Activated naive CD4-positive, alpha-beta T cell (primary cell): ENCODE measurements around the gene KSR2.

Experiments
- DNase-seq, 4 experiments: peaks; one replicate each; lab custom pipeline; 2025; lab: John Stamatoyannopoulos, UW

The KSR2 gene

DNA sequence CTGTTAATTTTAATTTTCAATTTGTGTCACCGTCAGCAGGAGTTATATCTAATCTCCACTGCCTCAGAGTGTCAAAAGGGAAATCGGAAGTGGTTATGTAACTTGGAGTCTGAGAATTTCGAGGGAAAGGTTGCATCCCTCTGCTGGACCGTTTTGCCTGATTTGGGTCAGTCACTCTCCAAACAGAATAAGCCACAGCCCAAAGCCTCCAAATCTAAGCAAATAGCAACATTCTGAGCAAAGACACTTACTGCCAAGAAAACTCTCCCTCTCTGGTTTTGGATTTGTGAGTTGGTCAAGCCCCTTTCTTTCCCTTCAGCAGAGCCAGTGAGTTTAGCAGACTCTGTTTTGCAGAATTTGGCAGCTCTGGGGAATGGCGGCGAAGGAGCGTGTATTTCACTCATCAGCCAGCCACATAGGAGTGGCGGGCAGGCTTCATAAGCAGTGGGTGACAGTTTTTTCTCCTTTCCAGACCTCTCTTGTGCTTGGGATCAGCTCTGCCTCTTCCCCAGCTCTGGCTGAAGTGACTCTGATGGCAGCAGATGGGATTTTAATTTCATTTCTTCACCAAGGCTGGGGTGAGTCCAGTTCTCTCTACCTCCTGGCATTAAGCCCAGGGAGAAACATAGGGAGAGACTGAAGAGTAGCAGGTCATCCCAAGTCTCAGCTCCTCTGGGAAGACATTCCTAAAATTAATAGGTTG lies 388.6 kb downstream of the KSR2 start:
- DNase-seq, result no peak

DNA sequence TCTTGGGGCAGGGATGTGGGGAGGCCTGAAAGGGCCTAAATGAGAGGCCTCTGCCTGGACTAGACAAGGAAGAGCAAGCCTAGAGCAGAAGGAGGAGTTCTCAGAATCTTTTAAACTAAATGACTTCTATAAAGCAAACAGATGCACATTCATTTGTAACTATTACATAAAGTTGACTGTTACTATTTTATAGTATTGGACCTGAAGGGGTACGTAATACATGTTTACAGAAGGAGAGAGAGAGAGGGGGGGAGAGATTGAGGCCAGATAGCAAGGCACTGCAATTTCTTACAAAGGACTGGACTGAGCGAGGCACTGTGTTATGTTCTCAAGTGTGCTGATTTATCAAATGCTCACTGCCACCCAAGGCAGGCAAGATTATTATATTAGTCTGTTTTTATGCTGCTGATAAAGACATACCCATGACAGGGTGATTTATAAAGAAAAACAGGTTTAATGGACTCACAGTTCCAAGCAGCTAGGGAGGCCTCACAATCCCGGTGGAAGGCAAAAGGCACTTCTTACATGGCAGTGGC lies 391.6 kb downstream of the KSR2 start:
- no peak for DNase-seq

DNA sequence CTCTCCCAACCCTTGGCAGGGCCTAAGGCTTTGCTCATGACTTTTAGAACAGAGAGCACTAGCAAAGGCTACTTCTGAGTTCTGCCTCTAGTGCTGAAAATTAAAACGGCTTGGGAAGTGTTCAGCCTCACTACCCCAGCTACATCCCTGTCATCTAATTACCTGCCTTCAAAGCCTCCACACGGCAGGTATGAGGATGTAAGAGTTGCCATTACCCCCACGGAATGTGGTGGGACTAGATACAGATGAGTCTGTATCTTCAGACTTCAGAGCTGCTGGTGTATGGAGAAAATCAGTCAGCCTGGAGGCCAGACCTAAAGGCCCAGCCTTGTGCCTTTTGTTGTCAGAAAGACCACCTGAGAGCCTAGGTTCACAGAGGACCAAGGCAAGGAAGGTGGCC lies 392.7 kb downstream of the KSR2 start:
- DNase-seq, result no peak

DNA sequence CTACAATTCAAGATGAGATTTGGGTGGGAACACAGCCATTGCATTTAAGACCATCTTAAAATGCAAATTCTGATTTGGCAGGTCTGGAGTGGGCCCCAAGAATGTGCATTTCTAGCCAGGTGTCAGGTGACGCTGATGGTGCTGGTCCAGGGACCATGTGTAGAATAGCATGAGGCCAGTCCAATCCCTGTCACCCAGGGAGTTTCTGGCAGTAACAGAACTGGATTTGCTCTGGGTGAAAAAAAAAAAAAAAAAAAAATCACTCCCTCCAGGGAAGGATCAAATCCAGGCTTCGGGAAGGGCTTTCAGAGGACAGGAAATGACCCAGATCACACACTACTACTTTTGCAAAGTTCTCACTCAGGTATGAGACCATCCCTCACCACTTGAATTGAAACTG lies 394.1 kb downstream of the KSR2 start:
- no peak for DNase-seq

DNA sequence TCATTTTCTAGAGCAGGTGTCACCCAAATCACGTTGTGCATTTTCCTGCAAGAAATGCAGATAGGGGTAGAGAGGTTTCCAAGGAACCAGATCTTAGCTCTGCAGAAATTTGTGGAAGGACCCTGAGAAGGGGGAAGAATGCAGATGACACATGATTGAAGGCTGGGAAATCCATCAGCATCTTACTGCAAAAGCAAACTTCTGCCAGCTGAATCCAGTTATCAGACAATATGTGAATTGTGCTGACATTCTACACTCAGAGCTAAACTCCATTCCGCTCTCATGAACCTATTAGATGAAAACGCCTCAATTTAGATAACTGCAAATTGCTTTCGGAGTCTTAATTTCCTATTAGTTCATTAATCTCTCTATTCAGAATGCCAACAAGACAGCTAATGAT lies 396.0 kb downstream of the KSR2 start:
- no peak for DNase-seq

DNA sequence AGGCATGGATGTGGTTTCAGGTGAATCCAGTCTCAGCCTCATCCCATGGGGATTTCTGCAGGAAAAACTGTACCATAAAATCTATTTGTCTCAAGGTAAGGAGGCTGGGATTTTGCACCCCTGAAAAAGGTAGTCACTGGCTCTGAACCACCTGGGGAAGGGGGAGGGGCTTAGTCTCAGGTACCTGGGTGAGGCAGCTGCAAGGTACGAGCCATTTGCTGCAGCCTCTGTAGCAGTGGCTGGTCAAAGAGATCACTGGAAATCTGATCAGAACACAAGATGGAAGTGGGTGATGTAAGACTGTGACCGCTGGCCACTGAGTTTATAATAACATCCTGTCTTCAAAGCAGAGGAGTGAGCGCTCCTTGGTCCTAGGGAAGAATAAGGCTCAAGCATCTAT lies 397.5 kb downstream of the KSR2 start:
- DNase-seq, result no peak

DNA sequence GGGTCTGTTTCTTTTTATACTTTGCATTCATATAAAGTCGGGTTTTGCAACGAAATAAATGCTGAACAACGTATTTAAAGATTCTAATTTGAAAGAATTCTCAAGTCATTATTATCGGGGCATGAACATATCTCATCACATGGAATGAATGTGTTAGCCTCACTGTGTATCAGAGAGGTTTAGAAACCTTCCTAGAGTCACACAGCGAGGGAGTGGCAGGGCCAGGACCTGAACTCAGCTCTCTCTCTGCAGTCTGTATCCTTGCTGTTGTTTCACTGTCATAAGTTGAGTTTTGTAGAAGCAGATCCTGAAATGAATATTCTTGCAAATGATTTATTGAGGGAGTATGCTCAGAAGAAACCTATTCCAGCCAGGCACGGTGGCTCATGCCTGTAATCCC lies 398.2 kb downstream of the KSR2 start:
- no peak for DNase-seq

DNA sequence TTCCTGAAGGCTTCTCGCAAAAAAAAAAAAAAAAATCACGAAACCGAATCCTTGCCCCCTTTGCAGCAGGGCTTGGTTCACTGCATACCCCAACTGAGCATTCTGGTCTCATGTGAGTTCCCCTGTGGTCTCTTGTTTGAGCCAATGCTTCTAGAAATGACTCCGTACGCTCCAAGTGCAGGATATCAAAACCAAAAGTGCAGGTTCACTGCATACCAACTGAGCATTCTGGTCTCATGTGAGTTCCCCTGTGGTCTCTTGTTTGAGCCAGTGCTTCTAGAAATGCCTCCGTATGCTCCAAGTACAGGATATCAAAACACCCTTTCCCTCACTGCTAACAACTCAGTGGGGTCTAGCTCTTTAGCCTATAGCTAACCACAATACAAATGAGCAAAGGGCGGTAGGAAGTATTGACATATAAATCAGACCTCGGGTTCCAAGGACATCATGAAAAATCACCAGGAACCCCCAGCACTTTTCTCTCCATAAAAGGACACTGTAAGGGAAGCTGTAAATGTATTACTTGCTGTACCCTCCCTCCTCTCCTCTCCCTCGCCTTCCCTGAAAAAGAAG lies 401.1 kb downstream of the KSR2 start:
- DNase-seq, result no peak

DNA sequence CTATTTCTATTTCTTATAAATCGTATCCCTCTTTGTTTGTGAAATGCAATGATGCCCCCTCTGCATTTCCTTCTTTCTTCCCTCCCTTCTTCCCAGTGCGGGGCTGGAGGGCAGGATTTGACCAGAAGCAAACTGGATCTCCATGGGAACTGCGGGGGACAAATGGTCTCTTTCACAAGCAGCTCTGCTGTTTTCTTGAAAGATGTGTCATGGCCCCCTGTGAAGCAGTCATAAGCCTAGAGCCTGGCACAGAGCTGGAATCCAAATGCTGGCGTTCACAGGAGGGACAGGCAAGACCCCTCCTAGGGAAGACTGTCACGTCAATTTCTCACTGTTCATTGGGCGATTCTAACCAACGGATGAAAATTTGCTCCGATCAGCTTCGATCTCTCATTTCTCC lies 403.9 kb downstream of the KSR2 start:
- DNase-seq, result no peak

DNA sequence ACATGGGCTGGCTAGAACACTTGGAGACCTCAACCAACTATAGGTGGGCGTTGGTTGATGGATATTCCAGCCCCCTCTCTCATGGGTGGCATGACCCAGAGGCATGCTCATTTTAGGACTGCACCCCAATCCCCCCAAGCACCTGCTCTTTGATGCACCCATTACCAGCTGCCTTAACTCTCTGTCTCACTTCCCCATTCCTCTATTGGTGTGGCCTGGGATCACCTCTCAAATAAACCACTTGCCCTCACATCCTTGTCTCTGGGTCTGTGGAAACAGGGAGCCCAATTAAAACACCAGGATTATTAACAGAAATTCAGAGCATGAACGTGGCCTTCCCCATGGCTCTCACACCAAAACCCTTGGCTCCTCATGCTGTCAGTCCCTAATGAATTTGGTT lies 405.1 kb downstream of the KSR2 start:
- no peak for DNase-seq

DNA sequence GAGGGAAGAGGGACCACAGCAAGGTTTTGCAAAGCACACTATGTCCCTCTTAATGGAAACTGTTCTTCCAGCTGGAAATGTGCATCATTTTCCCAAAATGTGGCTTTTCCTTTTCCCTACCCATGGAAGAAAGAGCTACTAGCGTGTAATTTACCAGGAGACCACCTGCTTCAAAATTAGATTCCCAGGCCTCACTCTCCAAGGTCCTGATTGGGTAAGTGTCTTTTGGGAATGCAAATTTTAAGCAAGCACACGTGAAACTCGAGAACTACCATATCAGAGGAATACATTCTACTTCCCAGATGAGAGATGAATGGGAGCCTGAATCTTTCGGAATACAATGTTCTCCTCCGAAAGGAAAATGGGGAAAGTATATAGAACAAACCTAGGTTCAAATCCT lies 405.8 kb downstream of the KSR2 start:
- DNase-seq, result no peak

DNA sequence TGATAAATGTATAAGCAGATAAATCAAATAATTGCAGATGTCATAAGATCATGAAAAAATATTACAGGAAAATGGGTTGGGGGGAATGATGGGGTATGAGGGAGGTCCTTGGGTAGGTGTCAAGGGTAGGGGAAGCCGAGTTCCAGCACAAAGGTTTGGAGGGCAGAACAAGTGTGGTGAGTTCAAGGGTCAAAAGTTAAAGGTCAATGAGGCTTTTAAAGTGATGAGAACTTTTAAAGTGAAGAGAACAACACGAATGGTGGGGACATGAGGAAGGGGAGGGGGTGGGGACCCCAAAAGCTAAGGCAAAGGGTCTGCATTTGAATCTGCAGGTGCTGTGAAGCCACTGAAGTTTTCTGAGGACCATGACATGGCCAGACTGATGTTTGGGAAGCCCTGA lies 406.8 kb downstream of the KSR2 start:
- no peak for DNase-seq

DNA sequence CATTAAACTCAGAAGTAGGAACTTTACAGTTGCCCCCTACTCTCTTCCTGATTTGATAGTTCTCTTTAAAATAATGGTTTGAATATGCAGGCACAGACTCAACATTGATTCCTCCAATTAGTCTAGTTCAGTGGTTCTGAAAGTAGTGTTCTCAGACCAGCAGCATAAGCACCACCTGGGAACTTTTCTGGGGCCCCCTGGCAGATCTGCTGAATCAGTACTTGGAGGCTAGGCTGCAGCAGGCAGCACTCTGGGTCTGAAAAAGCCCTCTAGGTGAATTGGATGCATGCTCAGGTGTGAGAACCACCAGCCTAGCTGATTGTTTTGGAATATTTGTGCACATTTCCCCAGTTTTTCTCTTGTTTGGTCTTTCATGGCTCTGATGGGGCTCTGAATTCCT lies 408.8 kb downstream of the KSR2 start:
- DNase-seq, result no peak

DNA sequence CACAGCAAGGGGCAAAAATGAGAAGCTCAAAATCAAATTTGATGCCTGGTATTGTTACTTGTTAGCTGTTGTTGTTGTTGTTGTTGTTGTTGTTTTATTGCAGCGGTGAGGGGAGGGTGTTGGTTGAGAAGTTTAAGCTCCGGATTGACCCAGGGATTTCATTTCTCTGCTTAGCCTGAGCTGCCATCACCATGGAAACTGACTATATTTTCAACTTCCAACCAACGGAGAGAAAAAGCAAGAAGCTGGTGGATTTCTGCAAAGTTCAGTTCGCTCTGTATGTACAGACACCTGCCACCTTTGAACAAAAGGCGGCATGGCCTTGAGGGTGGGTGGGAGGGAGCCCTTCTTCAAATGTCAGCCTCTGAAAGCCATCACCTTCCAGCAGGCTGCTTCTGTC lies 412.9 kb downstream of the KSR2 start:
- DNase-seq, result no peak

DNA sequence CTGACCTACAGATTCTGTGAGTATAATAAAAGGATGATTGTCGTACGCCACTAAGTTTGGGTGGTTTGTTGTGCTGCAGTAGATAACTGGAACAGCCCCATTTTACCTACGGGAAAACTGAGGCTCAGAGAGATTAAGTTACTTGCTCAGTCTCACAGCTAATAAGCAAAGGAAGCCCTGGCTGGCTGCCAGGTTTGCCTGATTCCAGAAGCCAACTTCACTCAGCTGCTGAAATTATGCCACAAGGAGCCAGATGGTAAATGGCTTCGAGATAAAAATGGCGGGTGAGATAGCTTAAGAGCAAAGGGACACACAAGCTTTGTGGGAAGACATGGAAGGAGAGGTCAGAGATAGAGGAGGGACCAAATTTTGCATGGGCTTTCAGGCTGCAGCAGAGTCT lies 415.8 kb downstream of the KSR2 start:
- no peak for DNase-seq

DNA sequence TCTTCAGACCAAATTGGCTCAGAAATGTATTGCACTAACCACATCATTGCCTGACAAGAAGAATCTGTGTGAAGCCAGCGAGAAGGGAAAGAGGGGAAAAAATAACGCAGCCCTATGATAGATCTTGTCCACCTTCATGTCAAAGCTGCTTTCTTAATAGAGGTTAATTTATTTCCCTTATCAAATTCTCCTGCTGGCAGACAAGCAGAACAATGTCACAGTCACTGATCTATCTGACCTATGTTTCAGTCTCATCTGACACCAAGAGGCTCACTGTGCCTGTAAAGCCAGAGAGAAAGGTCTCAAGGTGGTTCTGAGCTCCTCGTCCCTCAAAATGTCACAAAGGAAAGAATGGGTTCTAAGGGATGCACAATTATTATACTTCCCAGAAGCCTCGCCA lies 417.1 kb downstream of the KSR2 start:
- DNase-seq, result no peak

DNA sequence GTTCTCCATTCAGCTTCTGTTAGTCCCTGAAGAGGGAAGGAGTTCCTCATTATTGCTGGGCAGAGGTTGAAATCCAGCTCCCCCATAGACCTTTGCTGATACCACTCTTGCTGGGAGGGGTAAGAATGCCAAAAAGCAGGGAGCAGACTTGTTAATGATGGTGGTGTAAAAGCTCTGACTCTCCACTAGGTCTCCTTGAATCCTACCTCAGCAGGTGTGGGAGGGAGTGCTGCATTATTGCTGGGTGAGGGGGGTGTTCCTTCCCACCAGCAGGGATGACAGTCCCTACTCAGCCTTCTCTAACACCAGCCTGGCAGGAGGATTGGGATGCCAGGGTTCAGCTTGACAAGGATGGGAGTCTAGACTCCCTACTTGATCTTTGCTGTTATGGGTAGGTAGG lies 421.6 kb downstream of the KSR2 start:
- DNase-seq, result no peak

DNA sequence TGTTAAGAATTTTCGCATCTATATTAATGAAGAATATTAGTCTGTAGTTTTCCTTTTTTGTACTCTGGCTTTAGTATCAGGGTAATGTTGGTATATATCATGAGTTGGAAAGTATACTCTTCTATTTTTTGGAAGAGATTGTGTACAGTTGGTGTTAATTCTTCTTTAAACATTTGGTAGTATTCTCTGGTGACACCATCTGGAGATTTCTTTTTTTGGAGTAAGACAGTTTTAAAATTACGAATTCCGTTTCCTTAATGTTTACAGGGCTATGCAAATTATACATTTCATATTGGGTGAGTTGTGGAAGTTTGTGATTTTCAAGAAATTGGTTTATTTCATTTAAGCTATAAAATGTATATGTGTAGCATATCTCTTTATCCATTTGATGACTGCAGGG lies 423.6 kb downstream of the KSR2 start:
- DNase-seq, result no peak

DNA sequence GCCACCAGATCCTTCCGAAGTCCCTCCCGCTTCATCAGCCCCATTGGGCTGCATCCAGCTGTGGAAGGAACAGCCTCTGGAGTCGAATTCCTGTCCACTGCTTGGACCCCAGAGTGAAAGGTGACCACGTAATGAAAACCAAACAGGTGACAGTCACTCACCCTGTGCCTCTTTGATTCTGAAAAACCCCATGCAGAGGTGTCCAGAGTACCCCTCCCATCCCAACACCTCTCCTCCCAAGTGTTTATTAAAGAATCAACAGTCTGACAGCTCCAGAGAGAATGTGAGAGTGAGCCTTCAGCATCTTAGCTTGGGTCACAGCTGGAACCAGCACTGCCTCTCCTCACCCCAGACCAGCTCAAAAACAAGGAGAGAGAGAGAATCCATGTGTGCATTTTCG lies 428.8 kb downstream of the KSR2 start:
- DNase-seq, result no peak

DNA sequence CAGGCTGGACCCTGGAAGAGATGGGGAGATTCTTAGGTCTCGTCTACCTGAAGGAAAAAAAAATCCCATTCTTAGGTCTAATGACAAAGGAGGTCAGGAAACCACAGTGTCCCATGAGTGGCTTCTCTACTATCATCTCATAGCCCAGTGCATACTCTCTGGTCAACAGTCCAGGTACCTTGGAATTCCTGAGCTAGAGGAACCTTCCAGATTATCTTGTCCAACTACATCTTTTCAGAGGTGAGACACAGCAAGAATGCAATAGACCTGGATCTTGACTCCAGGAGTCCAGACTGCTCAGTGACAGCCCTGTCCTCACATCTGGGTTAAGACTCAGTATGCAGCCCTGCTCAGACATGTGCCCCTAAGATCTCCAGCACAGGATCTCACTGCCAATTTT lies 429.9 kb downstream of the KSR2 start:
- no peak for DNase-seq

DNA sequence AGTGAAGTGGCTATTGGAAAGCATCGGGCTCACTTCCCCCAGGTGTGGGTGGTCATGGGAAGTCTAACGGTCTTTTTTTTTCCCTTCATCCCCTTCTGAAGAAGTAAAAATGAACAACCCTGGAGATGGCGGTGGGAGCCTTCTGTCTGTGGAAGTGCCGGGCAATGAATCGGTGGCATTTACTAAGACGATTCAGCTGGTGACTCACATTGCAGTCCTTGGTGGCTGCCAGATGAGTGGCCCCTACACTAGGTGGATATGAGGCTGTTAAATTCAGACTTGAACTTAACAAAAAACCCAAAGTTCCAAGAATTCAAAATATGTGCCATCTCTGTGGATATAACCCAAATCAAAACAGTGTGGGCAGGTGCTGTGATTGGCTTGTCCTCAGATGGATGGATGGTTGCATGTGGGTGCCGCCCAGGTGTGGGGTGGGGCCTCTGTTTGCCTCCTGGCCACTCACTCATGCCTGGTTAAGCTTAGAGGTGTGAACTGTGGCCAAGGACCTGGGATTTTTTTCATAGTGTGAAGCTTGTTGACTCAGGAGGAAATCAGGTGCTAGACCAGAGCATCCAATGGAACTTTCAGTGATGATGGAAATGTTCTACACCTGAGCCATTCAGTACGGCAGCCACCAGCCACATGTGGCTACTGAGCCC lies 430.6 kb downstream of the KSR2 start:
- no peak for DNase-seq

DNA sequence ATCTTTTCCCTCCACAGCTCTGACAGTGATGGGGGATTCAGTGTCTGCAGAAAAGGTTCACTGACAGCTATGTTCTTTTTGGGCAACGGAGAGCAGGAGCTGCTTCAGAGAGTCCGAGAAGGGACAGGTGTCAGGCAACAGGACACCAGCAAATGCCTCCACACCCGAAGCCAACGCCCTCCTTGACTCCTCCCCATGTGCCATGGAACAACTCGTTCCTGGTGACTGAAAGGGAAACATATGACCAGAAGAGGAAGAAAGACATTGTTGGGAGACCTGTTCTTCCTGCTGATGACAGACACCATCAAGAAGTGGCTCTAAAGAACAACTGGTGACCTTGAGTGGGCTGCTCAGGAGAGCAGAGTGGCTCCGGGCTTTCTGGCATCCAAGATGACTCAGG lies 435.1 kb downstream of the KSR2 start:
- DNase-seq, result no peak

DNA sequence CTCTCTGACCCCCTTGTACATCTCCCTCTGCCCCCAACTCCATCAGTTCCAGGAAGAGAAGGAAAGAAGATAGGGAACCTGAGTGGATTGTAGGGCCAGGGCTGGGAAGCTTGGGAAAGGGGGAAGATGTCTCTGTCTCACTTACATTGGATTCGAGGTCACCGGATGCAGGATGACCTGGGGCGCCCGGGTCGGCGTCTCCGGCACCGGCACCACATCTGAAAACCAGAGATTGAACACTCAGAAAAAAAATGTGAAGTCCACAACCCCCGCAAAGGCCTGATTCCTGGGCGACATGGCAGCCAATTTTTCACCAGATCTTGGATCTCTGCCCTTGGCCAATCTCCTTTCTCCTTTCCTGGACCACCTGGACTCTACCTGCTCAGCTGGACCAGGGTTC lies 438.0 kb downstream of the KSR2 start:
- DNase-seq, result no peak

DNA sequence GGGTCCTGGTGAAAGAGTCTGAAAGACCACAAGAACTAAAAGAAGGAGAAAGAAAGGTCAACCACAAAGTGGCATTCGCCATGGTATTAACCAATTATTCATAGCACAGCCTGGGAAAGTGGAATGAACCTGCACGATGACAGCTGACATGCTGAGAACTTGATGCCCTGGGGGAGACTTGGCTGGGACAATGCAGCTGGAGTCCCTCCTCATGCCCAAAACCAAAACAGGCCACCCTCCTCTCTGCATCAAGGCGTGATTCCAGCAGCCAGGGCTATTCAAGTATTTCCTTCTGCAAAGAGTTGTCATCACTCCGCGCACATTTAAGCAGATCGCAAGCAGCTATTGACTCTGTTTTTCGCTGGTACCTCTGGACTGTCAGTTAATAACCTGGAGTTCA lies 440.3 kb downstream of the KSR2 start:
- DNase-seq, result no peak
